ENCODE data around the gene FGFBP1.

The FGFBP1 gene

GRCh38 chr4:15947684-15948083 lies 9.1 kb upstream of the FGFBP1 start (continued):
- no peak for TF ChIP-seq PATZ1 (tag by site-specific recombination; IDR thresholded peaks at IDR 0.05)
- no peak for TF ChIP-seq ZNF529 (tag by site-specific recombination; IDR thresholded peaks at IDR 0.05; ENCODE audit: insufficient replicate concordance)
- TF ChIP-seq ZNF221 (tag by site-specific recombination; IDR thresholded peaks at IDR 0.05; ENCODE audit: borderline replicate concordance): no peak
- TF ChIP-seq ZNF398 (tag by site-specific recombination; IDR thresholded peaks at IDR 0.05): no peak
- TF ChIP-seq ZNF660 (tag by site-specific recombination; IDR thresholded peaks at IDR 0.05): no peak
- no peak for TF ChIP-seq ZNF416 (tag by site-specific recombination; IDR thresholded peaks at IDR 0.05)
- TF ChIP-seq OSR2 (tag by site-specific recombination; IDR thresholded peaks at IDR 0.05): no peak
- no peak for TF ChIP-seq ZNF366 (tag by site-specific recombination; conservative IDR thresholded peaks at IDR 0.05)
- no peak for TF ChIP-seq ZNF624 (tag by site-specific recombination; IDR thresholded peaks at IDR 0.05)
- no peak for TF ChIP-seq ZBTB20 (tag by site-specific recombination; IDR thresholded peaks at IDR 0.05)
- TF ChIP-seq ZNF596 (tag by site-specific recombination; IDR thresholded peaks at IDR 0.05): no peak
- no peak for TF ChIP-seq ZNF521 (tag by site-specific recombination; IDR thresholded peaks at IDR 0.05)
- no peak for TF ChIP-seq GLIS1 (tag by site-specific recombination; IDR thresholded peaks at IDR 0.05)
- TF ChIP-seq INSM2 (tag by site-specific recombination; IDR thresholded peaks at IDR 0.05): no peak

GRCh38 chr4:15945516-15945915 lies 7.0 kb upstream of the FGFBP1 start:
- ChIA-PET CTCF (interaction anchor here (0.6 kb wide), 1 partner anchor 41 kb away, joined by 3 read pairs; no protein-coding TSS in a partner anchor), POLR2A (no interaction called here)
- H3K9me3 ChIP-seq (ENCODE audit: control insufficient read depth, insufficient read depth, low read depth, low read length): no peaks in the 10 kb centered on the region
- no peaks in the 10 kb centered on the region for H3K36me3 ChIP-seq (ENCODE audit: control insufficient read depth in 2 of 2, insufficient read depth in 1 of 2, low read length in 2 of 2)
- no peak overlapping the region for H3K4me3 ChIP-seq (ENCODE audit: low read depth, low read length)
- no peaks in the 10 kb centered on the region for H3K4me1 ChIP-seq (ENCODE audit: control insufficient read depth, insufficient read depth, low read length)
- H3K27ac ChIP-seq (ENCODE audit: extremely low read depth, low read depth, low read length): no peak overlapping the region
- TF ChIP-seq ZNF133 (tag by site-specific recombination; IDR thresholded peaks at IDR 0.05) (no peak), ZNF555 (tag by site-specific recombination; conservative IDR thresholded peaks at IDR 0.05) (no peak), SP7 (tag by site-specific recombination; IDR thresholded peaks at IDR 0.05) (no peak), ZSCAN18 (tag by site-specific recombination; IDR thresholded peaks at IDR 0.05) (no peak), KLF1 (tag by site-specific recombination; IDR thresholded peaks at IDR 0.05) (no peak), ZNF341 (tag by site-specific recombination; IDR thresholded peaks at IDR 0.05; ENCODE audit: low read depth) (no peak), ZNF830 (tag by site-specific recombination; IDR thresholded peaks at IDR 0.05; ENCODE audit: low read depth) (no peak), SETDB1 (IDR thresholded peaks at IDR 0.05; ENCODE audit: insufficient read length, low read length) (no peak), KLF17 (tag by site-specific recombination; IDR thresholded peaks at IDR 0.05) (no peak), ZNF398 (tag by site-specific recombination; IDR thresholded peaks at IDR 0.05) (no peak), ZFP37 (tag by site-specific recombination; IDR thresholded peaks at IDR 0.05) (no peak), ZNF146 (tag by site-specific recombination; IDR thresholded peaks at IDR 0.05) (no peak), ZNF335 (tag by site-specific recombination; conservative IDR thresholded peaks at IDR 0.05) (no peak), ZNF324 (tag by site-specific recombination; IDR thresholded peaks at IDR 0.05) (no peak), KLF7 (tag by site-specific recombination; IDR thresholded peaks at IDR 0.05; ENCODE audit: borderline replicate concordance) (no peak), MYNN (tag by site-specific recombination; IDR thresholded peaks at IDR 0.05; ENCODE audit: borderline replicate concordance) (no peak)

Data from HEK293 (cell line).